ENCODE results near the gene GRAMD2B.

GRAMD2B gene

GRCh38 chr5:126542441-126542840 lies 119.2 kb downstream of the GRAMD2B start:
- no peak for TF ChIP-seq Cebpa-rat (IDR thresholded peaks at IDR 0.05)
- Histone ChIP-seq H4K20me1 (no peaks in the 10 kb centered on the region), H3K4me2 (no peak overlapping the region), H3K36me3 (no peaks in the 10 kb centered on the region), H3K9ac (no peak overlapping the region), H3K4me1 (no peaks in the 10 kb centered on the region), H3K27me3 (no peaks in the 10 kb centered on the region), H3K9me3 (no peaks in the 10 kb centered on the region), H3K4me3 (no peak overlapping the region), H3K27ac (no peak overlapping the region)

- H3K4me1 ChIP-seq: no peaks in the 10 kb centered on the region
- H3K36me3 ChIP-seq: 0 out of 2 replicates have a peak, but pooled peaks cover under 1% of the 10 kb centered on the region
- TF ChIP-seq Cebpa-rat (IDR thresholded peaks at IDR 0.05): no peak
- no peak overlapping the region for H3K9ac ChIP-seq
- H3K4me3 ChIP-seq: no peak overlapping the region
- no peak overlapping the region for H3K4me2 ChIP-seq
- no peaks in the 10 kb centered on the region for H3K9me3 ChIP-seq
- H3K27ac ChIP-seq: no peak overlapping the region
- H4K20me1 ChIP-seq: no peaks in the 10 kb centered on the region
- H3K27me3 ChIP-seq: no peaks in the 10 kb centered on the region
Measured at GRCh38 chr5:126543009-126543408, 119.8 kb downstream of the GRAMD2B start.

- Histone ChIP-seq H3K4me3 (no peak overlapping the region), H3K4me2 (no peak overlapping the region), H3K27me3 (no peaks in the 10 kb centered on the region), H4K20me1 (no peaks in the 10 kb centered on the region), H3K36me3 (0 out of 2 replicates have a peak, but pooled peaks cover 7% of the 10 kb centered on the region), H3K9me3 (no peaks in the 10 kb centered on the region), H3K27ac (no peak overlapping the region), H3K4me1 (no peaks in the 10 kb centered on the region), H3K9ac (no peak overlapping the region)
- TF ChIP-seq Cebpa-rat (IDR thresholded peaks at IDR 0.05): no peak
Measured at GRCh38 chr5:126543660-126544059, 120.5 kb downstream of the GRAMD2B start.
